Naive thymus-derived CD8-positive, alpha-beta T cell (primary cell): Measurements from ENCODE around the gene RPL22. TPM values are rescaled to one million over a fixed set of nuclear protein-coding genes. Genes with fewer than 3 reads are reported as not detected.
A peak's percentile ranks its signal among the peaks of the same experiment; 100 is the strongest.

Source experiments
- ATAC-seq, 2 donors: fragments of 150-1000 bp; cut with Tn5 transposase in 1 of 2; sonication (Bioruptor Pico), chemical (Tn5 transposase) in 1 of 2; 1 replicate in 1 of 2; 2 replicates in 1 of 2; pipeline ENCODE4 v1.10.0; 2021; ENCODE audit warnings: mild to moderate bottlenecking in 2 of 2, moderate library complexity in 2 of 2
- POLR2A ChIA-PET: fragments of 350-600 bp; sonication (Branson Sonifier 250); formaldehyde crosslinking; loops from one replicate; lab custom pipeline; 2021; ENCODE audit warnings: antibody characterized with exemption; lab: Charles Lee
- DNase-seq, 10 donors: peaks; one replicate each; pipeline versions ENCODE4 v3.0.0 to v3.0.0-alpha.2; 2020 to 2022
- H3K27ac Mint-ChIP-seq, 10 donors: one replicate each; pipeline ENCODE4 v1.8.0; 2020 to 2022; ENCODE audit warnings: mild to moderate bottlenecking in 10 of 10, mixed read lengths in 10 of 10, moderate library complexity in 4 of 10, inconsistent platforms in 1 of 10
- H3K27me3 Mint-ChIP-seq, 5 donors: one replicate each; pipeline ENCODE4 v1.8.0; 2021 to 2022; ENCODE audit warnings: mixed read lengths in 5 of 5
- H3K36me3 Mint-ChIP-seq, 3 donors: one replicate each; pipeline ENCODE4 v1.8.0; 2020 to 2022; ENCODE audit warnings: mixed read lengths in 3 of 3, mild to moderate bottlenecking in 2 of 3, inconsistent platforms in 1 of 3
- H3K4me1 Mint-ChIP-seq, 4 donors: one replicate each; pipeline ENCODE4 v1.8.0; 2021 to 2022; ENCODE audit warnings: mixed read lengths in 4 of 4
- H3K4me3 Mint-ChIP-seq, 10 donors: one replicate each; pipeline ENCODE4 v1.8.0; 2020 to 2022; ENCODE audit warnings: mild to moderate bottlenecking in 10 of 10, mixed read lengths in 10 of 10, moderate library complexity in 6 of 10, inconsistent platforms in 1 of 10
- H3K9me3 Mint-ChIP-seq, 9 donors: one replicate each; pipeline ENCODE4 v1.8.0; 2020 to 2022; ENCODE audit warnings: mixed read lengths in 9 of 9, mild to moderate bottlenecking in 3 of 9, inconsistent platforms in 1 of 9, moderate library complexity in 1 of 9
- polyA plus RNA-seq, 3 donors: library from polyadenylated mRNA; unstranded; fragments of 300-500 nt; fragmentation: Illumina TruSeq; gene quantifications; one replicate each; pipeline ENCODE4 v1.2.3, GENCODE V29; 2021
- total RNA-seq, 8 experiments: library from RNA in 2 of 8; stranded (reverse) in 2 of 8; gene quantifications; one replicate each; pipeline ENCODE4 v1.2.3 and lab custom pipeline; 2021 to 2026

Gene RPL22
- total and polyA plus RNA-seq, 5 experiments from 2014 or later: 291 to 597 (median 370) TPM

- peaks cover 6 to 54% (median 20%) of the 10 kb centered on the region in 5 donors for H3K27me3 Mint-ChIP-seq
- H3K4me3 Mint-ChIP-seq: peak overlapping the region in 8 of 10 donors; percentile 24 to 58 (median 52)
- no peak overlapping the region for H3K27ac Mint-ChIP-seq
- H3K36me3 Mint-ChIP-seq: no peaks in the 10 kb centered on the region
- ATAC-seq (peak; percentile 21 to 34), DNase-seq (no peak)
- POLR2A ChIA-PET: interaction anchor here (0.7 to 1.0 kb wide), 3 partner anchors 8 to 80 kb away, joined by 3 to 5 read pairs (median 4); no protein-coding TSS in a partner anchor
- H3K4me1 Mint-ChIP-seq: peaks cover 0 to 20% (median 10%) of the 10 kb centered on the region in 4 donors
- no peaks in the 10 kb centered on the region for H3K9me3 Mint-ChIP-seq
Observed at GRCh38 chr1:6208723-6209660, 9.6 kb upstream of the RPL22 start.

GRCh38 chr1:6207921-6208320 lies 8.5 kb upstream of the RPL22 start:
- Mint-ChIP-seq H3K9me3 (no peaks in the 10 kb centered on the region), H3K27ac (no peak overlapping the region)

GRCh38 chr1:6207075-6207885 lies 7.9 kb upstream of the RPL22 start:
- Mint-ChIP-seq H3K27ac (peak overlapping the region in 1 of 10 donors; percentile 29), H3K9me3 (no peaks in the 10 kb centered on the region), H3K36me3 (no peaks in the 10 kb centered on the region), H3K4me3 (peak overlapping the region; percentile 40 to 70 (median 61)), H3K4me1 (peaks cover 0 to 17% (median 9%) of the 10 kb centered on the region in 4 donors), H3K27me3 (peaks cover 3 to 47% (median 15%) of the 10 kb centered on the region in 5 donors)
- POLR2A ChIA-PET: interaction anchor here (1.2 kb wide), 1 partner anchor 9 kb away, joined by 3 read pairs; no protein-coding TSS in a partner anchor
- no peak for ATAC-seq
- DNase-seq: no peak

More at GRCh38 chr1:6207921-6208320, 8.5 kb upstream of the RPL22 start:
- no peak for ATAC-seq
- H3K36me3 Mint-ChIP-seq: no peaks in the 10 kb centered on the region
- POLR2A ChIA-PET: interaction anchor here (0.7 to 1.0 kb wide), 3 partner anchors 9 to 81 kb away, joined by 3 to 5 read pairs (median 4); no protein-coding TSS in a partner anchor
- peak overlapping the region in 6 of 10 donors; percentile 10 to 52 (median 34) for H3K4me3 Mint-ChIP-seq
- peaks cover 0 to 20% (median 10%) of the 10 kb centered on the region in 4 donors for H3K4me1 Mint-ChIP-seq
- no peak for DNase-seq
- H3K27me3 Mint-ChIP-seq: peaks cover 6 to 53% (median 20%) of the 10 kb centered on the region in 5 donors

GRCh38 chr1:6206520-6206855 lies 7.1 kb upstream of the RPL22 start:
- peak; percentile 4 to 10 for ATAC-seq
- Mint-ChIP-seq H3K27me3 (peaks cover 3 to 41% (median 11%) of the 10 kb centered on the region in 5 donors), H3K4me1 (peaks cover 2 to 17% (median 10%) of the 10 kb centered on the region in 4 donors), H3K36me3 (no peaks in the 10 kb centered on the region), H3K9me3 (no peaks in the 10 kb centered on the region), H3K27ac (no peak overlapping the region), H3K4me3 (peak overlapping the region; percentile 40 to 70 (median 61))
- no peak for DNase-seq
- POLR2A ChIA-PET: interaction anchor here (0.6 to 1.2 kb wide), 3 partner anchors 8 to 15 kb away, joined by 3 to 4 read pairs (median 3); no protein-coding TSS in a partner anchor

GRCh38 chr1:6205849-6206519 lies 6.6 kb upstream of the RPL22 start, which contains the start of gene RNF207:
RNF207 (plus strand) TSS chr1:6206119; CDS start chr1:6206536, 417 bp downstream.
- peak in 5 of 10 donors; percentile 12 to 68 (median 35) for DNase-seq

GRCh38 chr1:6202256-6202655 lies 2.9 kb upstream of the RPL22 start:
- Mint-ChIP-seq H3K27ac (peak overlapping the region in 3 of 10 donors; percentile 40 to 82 (median 63)), H3K4me1 (peaks cover 14 to 43% (median 37%) of the 10 kb centered on the region in 4 donors), H3K36me3 (peaks cover 0 to 12% (median 4%) of the 10 kb centered on the region in 3 donors), H3K27me3 (peaks cover 3 to 15% (median 6%) of the 10 kb centered on the region in 5 donors), H3K4me3 (peak overlapping the region in 3 of 10 donors; percentile 1 to 94 (median 15)), H3K9me3 (no peaks in the 10 kb centered on the region)
- POLR2A ChIA-PET: interaction anchor here (0.5 to 0.7 kb wide), 5 partner anchors 13 to 616 kb away, joined by 3 to 7 read pairs (median 5); no protein-coding TSS in a partner anchor
- ATAC-seq: no peak
- no peak for DNase-seq

More at GRCh38 chr1:6205849-6206519, 6.6 kb upstream of the RPL22 start, which contains the start of gene RNF207:
- ATAC-seq: peak; percentile 57 to 74
- H3K36me3 Mint-ChIP-seq: no peaks in the 10 kb centered on the region
- peaks cover 2 to 17% (median 13%) of the 10 kb centered on the region in 4 donors for H3K4me1 Mint-ChIP-seq
- POLR2A ChIA-PET: interaction anchor here (0.6 to 1.2 kb wide), 3 partner anchors 7 to 14 kb away, joined by 3 to 4 read pairs (median 3); no protein-coding TSS in a partner anchor
- H3K4me3 Mint-ChIP-seq: peak within 1 kb of the TSS; percentile 64 to 83 (median 74)
- no peaks in the 10 kb centered on the region for H3K9me3 Mint-ChIP-seq
- H3K27me3 Mint-ChIP-seq: peaks cover 3 to 41% (median 11%) of the 10 kb centered on the region in 5 donors
- no peak within 1 kb of the TSS for H3K27ac Mint-ChIP-seq

GRCh38 chr1:6200188-6200809 lies 904 bp upstream of the RPL22 start:
- Mint-ChIP-seq H3K4me1 (peaks cover 19 to 58% (median 47%) of the 10 kb centered on the region in 4 donors), H3K27ac (peak overlapping the region; percentile 87 to 99 (median 95)), H3K36me3 (peaks cover 7 to 26% (median 11%) of the 10 kb centered on the region in 3 donors), H3K4me3 (peak overlapping the region; percentile 84 to 98 (median 92)), H3K9me3 (no peaks in the 10 kb centered on the region), H3K27me3 (peaks cover 0 to 7% (median 0%) of the 10 kb centered on the region in 5 donors)
- ATAC-seq (no peak), DNase-seq (no peak)
- POLR2A ChIA-PET: interaction anchor here (0.7 to 2.0 kb wide), 4 partner anchors 12 to 208 kb away, joined by 4 to 7 read pairs (median 4); partner anchors contain the start of genes ICMT and NPHP4

GRCh38 chr1:6198646-6199297 lies 623 bp downstream of the RPL22 start:
- POLR2A ChIA-PET: interaction anchor here (0.8 to 2.0 kb wide), 5 partner anchors 8 to 267 kb away, joined by 3 to 7 read pairs (median 3); partner anchors contain the start of genes NPHP4 and TNFRSF25
- H3K4me1 Mint-ChIP-seq: peaks cover 19 to 58% (median 47%) of the 10 kb centered on the region in 4 donors
- peak overlapping the region; percentile 72 to 99 (median 90) for H3K27ac Mint-ChIP-seq
- no peaks in the 10 kb centered on the region for H3K27me3 Mint-ChIP-seq
- H3K9me3 Mint-ChIP-seq: no peaks in the 10 kb centered on the region
- ATAC-seq (peak; percentile 21 to 24), DNase-seq (peak in 1 of 10 donors; percentile 20)
- H3K36me3 Mint-ChIP-seq: peaks cover 7 to 37% (median 11%) of the 10 kb centered on the region in 3 donors
- peak overlapping the region; percentile 84 to 98 (median 92) for H3K4me3 Mint-ChIP-seq

GRCh38 chr1:6197746-6198427 lies 1.5 kb downstream of the RPL22 start:
- DNase-seq (no peak), ATAC-seq (no peak)
- Mint-ChIP-seq H3K36me3 (peaks cover 7 to 45% (median 13%) of the 10 kb centered on the region in 3 donors), H3K27ac (peak overlapping the region; percentile 72 to 99 (median 90)), H3K4me3 (peak overlapping the region; percentile 84 to 98 (median 92)), H3K4me1 (peaks cover 20 to 61% (median 50%) of the 10 kb centered on the region in 4 donors), H3K27me3 (no peaks in the 10 kb centered on the region), H3K9me3 (no peaks in the 10 kb centered on the region)
- POLR2A ChIA-PET: interaction anchor here (0.8 to 1.2 kb wide), 2 partner anchors 37 to 268 kb away, joined by 3 read pairs; partner anchors contain the start of gene TNFRSF25

- no peak overlapping the region for H3K4me3 Mint-ChIP-seq
- no peaks in the 10 kb centered on the region for H3K27me3 Mint-ChIP-seq
- H3K27ac Mint-ChIP-seq: no peak overlapping the region
- no peaks in the 10 kb centered on the region for H3K9me3 Mint-ChIP-seq
- POLR2A ChIA-PET: interaction anchor here (0.7 kb wide), 1 partner anchor 14 kb away, joined by 4 read pairs; the partner anchor contains the start of gene RNF207
- H3K36me3 Mint-ChIP-seq: peaks cover 7 to 89% (median 16%) of the 10 kb centered on the region in 3 donors
- ATAC-seq (no peak), DNase-seq (no peak)
- H3K4me1 Mint-ChIP-seq: peaks cover 13 to 46% (median 25%) of the 10 kb centered on the region in 4 donors
Observed at GRCh38 chr1:6191968-6192367, 7.4 kb downstream of the RPL22 start.
